Stimulated activated naive CD8-positive, alpha-beta T cell treated with anti-CD3 and anti-CD28 coated beads, Interleukin-15, Interleukin-2, amounts not matched to agents 100 U/mL and 50 U/mL, for 24 hours (primary cell): ENCODE measurements around the gene PAX5.
"Not testable (repeated sequence)": the region's sequence is repeated elsewhere in the genome, so short reads cannot be mapped to it uniquely, and the experiment has no call there.

ENCODE experiments used
- ATAC-seq: fragments of 150-1000 bp; cut with Tn5 transposase; one replicate; pipeline ENCODE4 v1.10.0; 2021
- DNase-seq: peaks from one replicate; pipeline ENCODE4 v3.0.0; 2021

The PAX5 gene

GRCh38 chr9:36878986-36879982 lies 154.8 kb downstream of the PAX5 start:
- ATAC-seq (peak; percentile 86), DNase-seq (peak; percentile 15)

GRCh38 chr9:36877239-36877638 lies 156.8 kb downstream of the PAX5 start:
- DNase-seq: no peak
- no peak for ATAC-seq

- no peak for DNase-seq
- ATAC-seq: no peak
These were observed 158.0 kb downstream of the PAX5 start for GRCh38 chr9:36876056-36876455.

- DNase-seq: no peak
- ATAC-seq: no peak
These were observed 159.1 kb downstream of the PAX5 start for GRCh38 chr9:36874921-36875320.

- DNase-seq: no peak
These were observed 159.8 kb downstream of the PAX5 start for GRCh38 chr9:36874261-36874660.

GRCh38 chr9:36873247-36873875 lies 160.7 kb downstream of the PAX5 start:
- DNase-seq (peak; percentile 81), ATAC-seq (peak; percentile 85)

More at GRCh38 chr9:36874261-36874660, 159.8 kb downstream of the PAX5 start:
- ATAC-seq: no peak

GRCh38 chr9:36872641-36873040 lies 161.4 kb downstream of the PAX5 start:
- DNase-seq (no peak), ATAC-seq (no peak)

- ATAC-seq (no peak), DNase-seq (no peak)
These were observed 162.5 kb downstream of the PAX5 start for GRCh38 chr9:36871606-36872005.

- ATAC-seq (no peak), DNase-seq (no peak)
These were observed 163.1 kb downstream of the PAX5 start for GRCh38 chr9:36870960-36871359.

- ATAC-seq, DNase-seq: not testable (repeated sequence)
These were observed 164.5 kb downstream of the PAX5 start for GRCh38 chr9:36869605-36870004.

GRCh38 chr9:36868586-36869282 lies 165.3 kb downstream of the PAX5 start:
- DNase-seq (no peak), ATAC-seq (no peak)

- ATAC-seq: no peak
- no peak for DNase-seq
These were observed 166.2 kb downstream of the PAX5 start for GRCh38 chr9:36867672-36868471.

- no peak for DNase-seq
These were observed 166.8 kb downstream of the PAX5 start for GRCh38 chr9:36867241-36867640.

GRCh38 chr9:36866840-36867239 lies 167.2 kb downstream of the PAX5 start:
- DNase-seq (no peak), ATAC-seq (no peak)

More at GRCh38 chr9:36867241-36867640, 166.8 kb downstream of the PAX5 start:
- ATAC-seq: no peak

- DNase-seq (no peak), ATAC-seq (no peak)
These were observed 168.1 kb downstream of the PAX5 start for GRCh38 chr9:36865731-36866635.

- no peak for ATAC-seq
These were observed 169.3 kb downstream of the PAX5 start for GRCh38 chr9:36864491-36865410.

GRCh38 chr9:36862206-36863145 lies 171.6 kb downstream of the PAX5 start:
- DNase-seq: no peak
- ATAC-seq: no peak

More at GRCh38 chr9:36864491-36865410, 169.3 kb downstream of the PAX5 start:
- no peak for DNase-seq

- DNase-seq: no peak
- no peak for ATAC-seq
These were observed 172.4 kb downstream of the PAX5 start for GRCh38 chr9:36861528-36862205.
